Adrenal gland (tissue), 5 donors: ENCODE measurements around the gene ZNF217.

Source experiments
- CTCF ChIP-seq, 6 experiments: fragments of 450-650 bp in 4 of 6; fragments of 200-600 bp in 2 of 6; sonication (generic) in 1 of 6; IDR thresholded peaks; 1 replicate in 5 of 6; 2 replicates in 1 of 6; pipeline versions ENCODE4 v1.5.1 to v1.8.0; 2016 to 2021; ENCODE audit warnings: antibody characterized with exemption in 6 of 6, mild to moderate bottlenecking in 2 of 6, moderate library complexity in 1 of 6
- POLR2A ChIP-seq, 2 donors: fragments of 450-650 bp; IDR thresholded peaks; one replicate each; pipeline ENCODE4 v1.6.1; 2017; ENCODE audit warnings: antibody characterized with exemption in 2 of 2, mild to moderate bottlenecking in 2 of 2, moderate library complexity in 1 of 2
- donor health status: DM: no; HTN: no; CAD: no.

GRCh38 chr20:53582574-53583351, 10.9 kb downstream of the ZNF217 start:
- TF ChIP-seq POLR2A (IDR thresholded peaks at IDR 0.05) (no peak), CTCF (IDR thresholded peaks at IDR 0.05) (no peak)
